CD4-positive, alpha-beta T cell treated with Interleukin-6 for 4 hours (primary cell): ENCODE measurements around the gene NANP.

ENCODE experiments used
- DNase-seq: peaks from one replicate; pipeline ENCODE4 v3.0.0-alpha.2; 2020; ENCODE audit warnings: mixed read lengths

The NANP gene

GRCh38 chr20:25567286-25567685, 56.5 kb downstream of the NANP start:
- no peak for DNase-seq

DNA sequence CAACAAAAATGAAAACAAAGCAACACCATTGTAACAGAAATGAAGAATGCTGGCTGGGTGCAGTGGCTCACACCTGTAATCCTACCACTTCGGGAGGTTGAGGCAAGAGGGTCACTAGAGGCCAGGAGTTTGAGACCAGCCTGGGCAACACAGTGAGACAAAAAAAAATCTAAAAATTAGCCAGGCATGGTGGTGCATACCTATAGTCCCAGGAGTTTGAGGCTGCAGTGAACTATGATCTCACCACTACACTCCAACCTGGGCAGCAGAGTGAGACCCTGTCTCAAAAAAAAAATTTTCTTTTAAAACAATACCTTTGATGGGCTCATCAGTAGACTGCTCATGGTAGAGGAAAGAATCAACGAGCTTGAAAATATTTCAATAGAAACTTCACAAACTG, 57.0 kb downstream of the NANP start:
- DNase-seq: no peak

GRCh38 chr20:25565578-25566157, 58.1 kb downstream of the NANP start:
- DNase-seq: no peak

- no peak for DNase-seq
Measured at GRCh38 chr20:25563876-25564275, 59.9 kb downstream of the NANP start.

GRCh38 chr20:25563362-25563761, 60.5 kb downstream of the NANP start:
- DNase-seq: no peak
